Neural cell (in vitro differentiated cells): ENCODE results near the gene LRP1-AS. TPM values are rescaled to one million over a fixed set of nuclear protein-coding genes. Genes with fewer than 3 reads are reported as not detected.

Experiments
- H2AFZ ChIP-seq: fragments of 200-600, 300-800 bp; sonication (generic), shearing (Covaris generic); 2 replicates; pipeline ENCODE4 v1.6.0; 2014; ENCODE audit warnings: low read depth, mild to moderate bottlenecking, antibody characterized with exemption, low read length, moderate library complexity
- H3F3A ChIP-seq: fragments of 200-600 bp; shearing (Covaris generic); 2 replicates; pipeline ENCODE4 v1.6.1; 2016; ENCODE audit warnings: mild to moderate bottlenecking, moderate library complexity, mixed read lengths, antibody characterized with exemption, low read length; ENCODE audit not compliant: insufficient read depth, poor library complexity, severe bottlenecking
- H3K27ac ChIP-seq: fragments of 200-600, 300-800 bp; sonication (generic), shearing (Covaris generic); 2 replicates; pipeline ENCODE4 v1.5.1; 2014; ENCODE audit warnings: mild to moderate bottlenecking, low read length, moderate library complexity
- H3K27me3 ChIP-seq: fragments of 300-800, 200-600 bp; sonication (generic), shearing (Covaris generic); 2 replicates; pipeline ENCODE4 v1.6.0; 2014; ENCODE audit warnings: mild to moderate bottlenecking, low read depth, low read length, moderate library complexity; ENCODE audit not compliant: insufficient read depth
- H3K36me3 ChIP-seq: fragments of 300-800, 200-600 bp; sonication (generic), shearing (Covaris generic); 2 replicates; pipeline ENCODE4 v1.5.1; 2014; ENCODE audit warnings: mild to moderate bottlenecking, antibody characterized with exemption, low read length, moderate library complexity; ENCODE audit not compliant: insufficient read depth
- H3K4me2 ChIP-seq: fragments of 300-800, 200-600 bp; sonication (generic), shearing (Covaris generic); 2 replicates; pipeline ENCODE4 v1.6.0; 2014; ENCODE audit warnings: mild to moderate bottlenecking, low read length
- H3K4me3 ChIP-seq: fragments of 300-800, 200-600 bp; sonication (generic), shearing (Covaris generic); 2 replicates; pipeline ENCODE4 v1.5.1; 2014; ENCODE audit warnings: mild to moderate bottlenecking, low read length, moderate library complexity
- H3K79me2 ChIP-seq: fragments of 200-600 bp; shearing (Covaris generic); replicated peaks from 2 replicates; pipeline ENCODE4 v1.6.0; 2014; ENCODE audit warnings: mild to moderate bottlenecking, low read length, moderate library complexity; ENCODE audit not compliant: insufficient read depth
- H3K9ac ChIP-seq: fragments of 300-800, 200-600 bp; sonication (generic), shearing (Covaris generic); 2 replicates; pipeline ENCODE4 v1.6.1; 2016; ENCODE audit warnings: mild to moderate bottlenecking, low read length, mixed read lengths
- H3K9me2 ChIP-seq: fragments of 200-600 bp; shearing (Covaris generic); 2 replicates; pipeline ENCODE4 v1.6.1; 2016; ENCODE audit warnings: mild to moderate bottlenecking, low read length, mixed read lengths; ENCODE audit not compliant: insufficient read depth
- H3K9me3 ChIP-seq: fragments of 200-600, 300-800 bp; sonication (generic), shearing (Covaris generic); 2 replicates; pipeline ENCODE4 v1.6.1; 2016; ENCODE audit warnings: mild to moderate bottlenecking, mixed run types, low read length, moderate library complexity, mixed read lengths
- H4K20me1 ChIP-seq: fragments of 200-600 bp; shearing (Covaris generic); 2 replicates; pipeline ENCODE4 v1.6.1; 2016; ENCODE audit warnings: mild to moderate bottlenecking, mixed run types; ENCODE audit not compliant: insufficient read depth
- CTCF ChIP-seq: fragments of 450-650 bp; IDR thresholded peaks from 2 replicates; pipeline ENCODE4 v1.5.1; 2014; ENCODE audit warnings: antibody characterized with exemption, mild to moderate bottlenecking, moderate library complexity; ENCODE audit not compliant: poor library complexity, severe bottlenecking
- EP300 ChIP-seq: fragments of 450-650 bp; conservative IDR thresholded peaks from 2 replicates; pipeline ENCODE4 v1.6.1; 2014; ENCODE audit warnings: antibody characterized with exemption, mild to moderate bottlenecking, moderate library complexity; ENCODE audit not compliant: poor library complexity, severe bottlenecking
- EZH2 ChIP-seq: fragments of 200-600, 300-800 bp; shearing (Covaris generic), sonication (generic); IDR thresholded peaks from 2 replicates; pipeline ENCODE4 v1.6.1; 2014; ENCODE audit warnings: antibody characterized with exemption, low read length, borderline replicate concordance, mild to moderate bottlenecking; ENCODE audit not compliant: insufficient read depth, poor library complexity, severe bottlenecking
- MXI1 ChIP-seq: fragments of 450-650 bp; conservative IDR thresholded peaks from 2 replicates; pipeline ENCODE4 v1.6.1; 2014; ENCODE audit warnings: antibody characterized with exemption, mild to moderate bottlenecking; ENCODE audit not compliant: poor library complexity, severe bottlenecking
- POLR2AphosphoS5 ChIP-seq: IDR thresholded peaks from 2 replicates; pipeline ENCODE4 v1.6.1; 2012
- RAD21 ChIP-seq: fragments of 450-650 bp; conservative IDR thresholded peaks from 2 replicates; pipeline ENCODE4 v1.6.1; 2014; ENCODE audit warnings: antibody characterized with exemption, mild to moderate bottlenecking, moderate library complexity
- SMC3 ChIP-seq: fragments of 450-650 bp; conservative IDR thresholded peaks from 2 replicates; pipeline ENCODE4 v1.6.1; 2014; ENCODE audit warnings: antibody characterized with exemption, mild to moderate bottlenecking, moderate library complexity; ENCODE audit not compliant: poor library complexity
- TAF1 ChIP-seq: IDR thresholded peaks from 2 replicates; pipeline ENCODE4 v1.6.1; 2012; ENCODE audit warnings: low read depth
- polyA plus RNA-seq: library from polyadenylated mRNA; depleted of rRNA; stranded (reverse); fragments of >200 nt; gene quantifications from 2 replicates; pipeline ENCODE4 v1.2.3, GENCODE V29; 2014
- TF ChIP-seq, protein P1 (sequence below): IDR thresholded peaks from 2 replicates; pipeline ENCODE4 v1.6.1; 2012; ENCODE audit warnings: borderline replicate concordance

The LRP1-AS gene
- polyA plus RNA-seq, 1 donor from 2014 or later: not detected

- Histone ChIP-seq H3K9me2 (no peaks in the 10 kb centered on the region), H3K79me2 (peaks cover 25% of the 10 kb centered on the region), H2AFZ (no peak overlapping the region), H3K9ac (no peak overlapping the region), H3K27me3 (no peaks in the 10 kb centered on the region), H3K36me3 (no peaks in the 10 kb centered on the region), H3K4me2 (no peak overlapping the region), H4K20me1 (peaks cover under 1% of the 10 kb centered on the region), H3K27ac (no peak overlapping the region), H3K9me3 (no peaks in the 10 kb centered on the region), H3F3A (no peaks in the 10 kb centered on the region), H3K4me3 (no peak overlapping the region)
- no peak for TF ChIP-seq TAF1
- no peak for TF ChIP-seq SMC3
- no peak for TF ChIP-seq POLR2AphosphoS5
- no peak for TF ChIP-seq CTCF
- TF ChIP-seq, protein P1, sequence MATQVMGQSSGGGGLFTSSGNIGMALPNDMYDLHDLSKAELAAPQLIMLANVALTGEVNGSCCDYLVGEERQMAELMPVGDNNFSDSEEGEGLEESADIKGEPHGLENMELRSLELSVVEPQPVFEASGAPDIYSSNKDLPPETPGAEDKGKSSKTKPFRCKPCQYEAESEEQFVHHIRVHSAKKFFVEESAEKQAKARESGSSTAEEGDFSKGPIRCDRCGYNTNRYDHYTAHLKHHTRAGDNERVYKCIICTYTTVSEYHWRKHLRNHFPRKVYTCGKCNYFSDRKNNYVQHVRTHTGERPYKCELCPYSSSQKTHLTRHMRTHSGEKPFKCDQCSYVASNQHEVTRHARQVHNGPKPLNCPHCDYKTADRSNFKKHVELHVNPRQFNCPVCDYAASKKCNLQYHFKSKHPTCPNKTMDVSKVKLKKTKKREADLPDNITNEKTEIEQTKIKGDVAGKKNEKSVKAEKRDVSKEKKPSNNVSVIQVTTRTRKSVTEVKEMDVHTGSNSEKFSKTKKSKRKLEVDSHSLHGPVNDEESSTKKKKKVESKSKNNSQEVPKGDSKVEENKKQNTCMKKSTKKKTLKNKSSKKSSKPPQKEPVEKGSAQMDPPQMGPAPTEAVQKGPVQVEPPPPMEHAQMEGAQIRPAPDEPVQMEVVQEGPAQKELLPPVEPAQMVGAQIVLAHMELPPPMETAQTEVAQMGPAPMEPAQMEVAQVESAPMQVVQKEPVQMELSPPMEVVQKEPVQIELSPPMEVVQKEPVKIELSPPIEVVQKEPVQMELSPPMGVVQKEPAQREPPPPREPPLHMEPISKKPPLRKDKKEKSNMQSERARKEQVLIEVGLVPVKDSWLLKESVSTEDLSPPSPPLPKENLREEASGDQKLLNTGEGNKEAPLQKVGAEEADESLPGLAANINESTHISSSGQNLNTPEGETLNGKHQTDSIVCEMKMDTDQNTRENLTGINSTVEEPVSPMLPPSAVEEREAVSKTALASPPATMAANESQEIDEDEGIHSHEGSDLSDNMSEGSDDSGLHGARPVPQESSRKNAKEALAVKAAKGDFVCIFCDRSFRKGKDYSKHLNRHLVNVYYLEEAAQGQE: no peak
- no peak for TF ChIP-seq EZH2
- TF ChIP-seq EP300: no peak
- TF ChIP-seq RAD21: no peak
- no peak for TF ChIP-seq MXI1
These were observed 21.4 kb downstream of the LRP1-AS start for GRCh38 chr12:57126061-57126460.

- no peaks in the 10 kb centered on the region for H3K36me3 ChIP-seq
- no peak overlapping the region for H3K4me2 ChIP-seq
- no peak overlapping the region for H3K4me3 ChIP-seq
- TF ChIP-seq, protein P1: no peak
- TF ChIP-seq SMC3: peak; percentile 70
- peak; percentile 82 for TF ChIP-seq CTCF
- peak; percentile 64 for TF ChIP-seq RAD21
- H4K20me1 ChIP-seq: no peaks in the 10 kb centered on the region
- H3K79me2 ChIP-seq: peaks cover 8% of the 10 kb centered on the region
- no peaks in the 10 kb centered on the region for H3K9me3 ChIP-seq
- H3K9ac ChIP-seq: no peak overlapping the region
- no peaks in the 10 kb centered on the region for H3F3A ChIP-seq
- H3K27me3 ChIP-seq: no peaks in the 10 kb centered on the region
- no peak overlapping the region for H2AFZ ChIP-seq
- H3K9me2 ChIP-seq: no peaks in the 10 kb centered on the region
- H3K27ac ChIP-seq: no peak overlapping the region
These were observed 23.1 kb downstream of the LRP1-AS start for GRCh38 chr12:57124261-57124877.
